Spleen (tissue), 7 donors: ENCODE results near the gene CORO1A.
"Not testable (repeated sequence)": the region's sequence is repeated elsewhere in the genome, so short reads cannot be mapped to it uniquely, and the experiment has no call there.

ENCODE experiments used
- CTCF ChIP-seq, 11 experiments: fragments of 200-600 bp in 7 of 11; fragments of 450-650 bp in 4 of 11; sonication (generic) in 4 of 11; IDR thresholded peaks in 8 of 11; conservative IDR thresholded peaks in 3 of 11; 1 replicate in 7 of 11; 2 replicates in 4 of 11; pipeline versions ENCODE4 v1.4.0 to v1.8.0; 2016 to 2021; ENCODE audit warnings: antibody characterized with exemption in 11 of 11, inconsistent platforms in 4 of 11, mild to moderate bottlenecking in 1 of 11
- POLR2AphosphoS5 ChIP-seq, 3 donors: sonication (generic); formaldehyde crosslinking; IDR thresholded peaks; one replicate each; pipeline ENCODE4 v1.5.1; 2017; ENCODE audit warnings: antibody characterized with exemption in 3 of 3
- donor health status: DM: no; HTN: no; CAD: no; lungs with moderate emphysema.
- donor health status: DM: no; HTN: no; CAD: no.
- donor health status: DM: no; HTN: no; CAD: no.

GRCh38 chr16:30194172-30194925, 10.9 kb downstream of the CORO1A start:
- TF ChIP-seq CTCF (IDR thresholded peaks at IDR 0.05 in 8 of 11, conservative IDR thresholded peaks at IDR 0.05 in 3 of 11); POLR2AphosphoS5 (IDR thresholded peaks at IDR 0.05): not testable (repeated sequence)
